Nephron (organoid): ENCODE data around the gene LIN28B.

Experiments
- H3K27ac Mint-ChIP-seq, 3 experiments: 2 replicates each; pipeline ENCODE4 v1.8.0; 2020; ENCODE audit warnings: mixed read lengths in 3 of 3, mild to moderate bottlenecking in 2 of 3, moderate library complexity in 1 of 3
- H3K27me3 Mint-ChIP-seq: 2 replicates; pipeline ENCODE4 v1.8.0; 2021; ENCODE audit warnings: low read depth, mild to moderate bottlenecking, moderate library complexity, mixed read lengths
- H3K36me3 Mint-ChIP-seq: 2 replicates; pipeline ENCODE4 v1.8.0; 2020; ENCODE audit warnings: low read depth, mixed read lengths
- H3K4me1 Mint-ChIP-seq: 2 replicates; pipeline ENCODE4 v1.8.0; 2020; ENCODE audit warnings: mixed read lengths
- H3K4me3 Mint-ChIP-seq, 3 experiments: 2 replicates each; pipeline ENCODE4 v1.8.0; 2020; ENCODE audit warnings: mild to moderate bottlenecking in 3 of 3, mixed read lengths in 3 of 3, moderate library complexity in 2 of 3
- H3K9me3 Mint-ChIP-seq: 2 replicates; pipeline ENCODE4 v1.8.0; 2020; ENCODE audit warnings: mixed read lengths
- TF ChIP-seq, protein P1 (sequence below), 3 experiments: fragments of 200-600 bp; sonication (generic); IDR thresholded peaks; one replicate each; pipeline ENCODE4 v1.5.0; 2021; ENCODE audit warnings: antibody characterized with exemption in 3 of 3; ENCODE audit not compliant: unreplicated experiment in 3 of 3

Gene LIN28B

DNA sequence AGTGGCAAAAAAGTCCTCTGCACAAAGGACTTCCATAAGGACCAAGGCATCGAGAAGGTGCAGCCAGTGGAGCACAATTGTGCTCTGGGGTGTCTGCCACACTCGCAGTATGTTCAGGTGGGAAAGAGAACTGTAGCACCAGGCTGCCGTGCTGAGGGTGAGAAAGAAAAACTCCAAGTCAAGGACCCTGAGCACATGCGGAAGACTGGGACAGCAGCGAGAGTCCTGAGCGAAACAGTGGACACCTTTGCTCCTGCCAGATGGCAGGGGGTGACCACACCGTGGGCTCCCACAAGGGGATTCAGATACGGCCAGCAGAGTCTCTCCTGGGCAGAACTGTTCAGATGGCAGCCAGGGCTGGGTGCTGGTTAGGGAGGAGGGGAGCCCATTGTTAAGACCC lies 149.4 kb downstream of the LIN28B start:
- H3K4me1 Mint-ChIP-seq: peaks cover 5% of the 10 kb centered on the region
- H3K4me3 Mint-ChIP-seq: no peak overlapping the region
- no peaks in the 10 kb centered on the region for H3K9me3 Mint-ChIP-seq
- TF ChIP-seq, protein P1, sequence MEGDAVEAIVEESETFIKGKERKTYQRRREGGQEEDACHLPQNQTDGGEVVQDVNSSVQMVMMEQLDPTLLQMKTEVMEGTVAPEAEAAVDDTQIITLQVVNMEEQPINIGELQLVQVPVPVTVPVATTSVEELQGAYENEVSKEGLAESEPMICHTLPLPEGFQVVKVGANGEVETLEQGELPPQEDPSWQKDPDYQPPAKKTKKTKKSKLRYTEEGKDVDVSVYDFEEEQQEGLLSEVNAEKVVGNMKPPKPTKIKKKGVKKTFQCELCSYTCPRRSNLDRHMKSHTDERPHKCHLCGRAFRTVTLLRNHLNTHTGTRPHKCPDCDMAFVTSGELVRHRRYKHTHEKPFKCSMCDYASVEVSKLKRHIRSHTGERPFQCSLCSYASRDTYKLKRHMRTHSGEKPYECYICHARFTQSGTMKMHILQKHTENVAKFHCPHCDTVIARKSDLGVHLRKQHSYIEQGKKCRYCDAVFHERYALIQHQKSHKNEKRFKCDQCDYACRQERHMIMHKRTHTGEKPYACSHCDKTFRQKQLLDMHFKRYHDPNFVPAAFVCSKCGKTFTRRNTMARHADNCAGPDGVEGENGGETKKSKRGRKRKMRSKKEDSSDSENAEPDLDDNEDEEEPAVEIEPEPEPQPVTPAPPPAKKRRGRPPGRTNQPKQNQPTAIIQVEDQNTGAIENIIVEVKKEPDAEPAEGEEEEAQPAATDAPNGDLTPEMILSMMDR (IDR thresholded peaks at IDR 0.05; ENCODE audit: unreplicated experiment in 3 of 3): no peak
- H3K36me3 Mint-ChIP-seq: no peaks in the 10 kb centered on the region
- no peaks in the 10 kb centered on the region for H3K27me3 Mint-ChIP-seq
- H3K27ac Mint-ChIP-seq: no peak overlapping the region

DNA sequence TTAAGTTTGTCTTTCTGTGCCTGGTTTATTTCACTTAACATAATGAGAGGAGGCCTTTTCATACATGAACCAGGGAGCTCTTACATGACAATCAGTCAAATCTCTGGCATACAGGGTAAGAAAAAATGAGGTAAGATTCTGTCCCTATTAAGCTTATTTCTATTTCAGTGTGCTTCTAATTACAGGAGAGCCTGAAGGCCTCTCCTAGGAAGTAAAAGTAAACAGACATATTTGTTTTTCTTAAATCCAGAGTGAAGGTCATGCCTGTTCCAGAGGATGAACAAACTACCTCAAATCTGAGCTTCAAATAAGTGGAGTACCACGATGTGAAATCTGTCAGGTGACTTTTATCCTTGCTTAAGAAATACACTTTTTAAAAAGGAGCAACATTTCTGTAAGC lies 150.3 kb downstream of the LIN28B start:
- H3K27ac Mint-ChIP-seq: no peak overlapping the region
- H3K9me3 Mint-ChIP-seq: no peaks in the 10 kb centered on the region
- H3K4me3 Mint-ChIP-seq: no peak overlapping the region
- TF ChIP-seq, protein P1 (IDR thresholded peaks at IDR 0.05; ENCODE audit: unreplicated experiment in 3 of 3): no peak
- H3K27me3 Mint-ChIP-seq: no peaks in the 10 kb centered on the region
- no peaks in the 10 kb centered on the region for H3K36me3 Mint-ChIP-seq
- H3K4me1 Mint-ChIP-seq: peaks cover 5% of the 10 kb centered on the region

DNA sequence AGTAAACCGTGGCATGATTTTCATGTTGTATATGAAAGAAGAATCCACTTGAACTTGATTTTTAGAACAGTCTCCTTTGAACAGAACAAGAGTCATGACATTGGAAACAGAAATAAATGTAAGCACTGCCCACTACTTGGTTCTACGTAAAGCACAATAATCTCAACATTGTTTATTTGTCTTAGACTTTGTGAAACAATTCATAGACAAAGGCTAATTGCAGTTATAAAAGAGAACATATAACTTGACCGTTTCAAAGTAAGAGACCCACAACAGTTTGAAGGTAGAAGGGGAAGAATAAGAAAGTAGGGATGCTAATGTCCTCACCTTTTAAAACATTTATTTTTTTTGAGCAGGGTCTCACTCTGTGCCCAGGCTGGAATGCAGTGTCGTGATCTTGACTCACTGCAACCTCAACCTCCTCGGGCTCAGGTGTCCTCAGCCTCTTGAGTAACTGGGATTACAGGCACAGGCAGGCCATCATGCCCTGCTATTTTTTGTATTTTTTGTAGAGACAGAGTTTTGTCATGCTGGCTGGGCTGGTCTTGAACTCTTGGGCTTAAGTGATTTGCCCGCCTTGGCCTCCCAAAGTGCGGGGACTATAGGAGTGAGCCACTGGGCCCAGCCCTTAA lies 151.8 kb downstream of the LIN28B start:
- Mint-ChIP-seq H3K4me1 (peaks cover 5% of the 10 kb centered on the region), H3K4me3 (no peak overlapping the region), H3K9me3 (no peaks in the 10 kb centered on the region), H3K27ac (no peak overlapping the region), H3K27me3 (no peaks in the 10 kb centered on the region), H3K36me3 (no peaks in the 10 kb centered on the region)
- TF ChIP-seq, protein P1 (IDR thresholded peaks at IDR 0.05; ENCODE audit: unreplicated experiment in 3 of 3): no peak

DNA sequence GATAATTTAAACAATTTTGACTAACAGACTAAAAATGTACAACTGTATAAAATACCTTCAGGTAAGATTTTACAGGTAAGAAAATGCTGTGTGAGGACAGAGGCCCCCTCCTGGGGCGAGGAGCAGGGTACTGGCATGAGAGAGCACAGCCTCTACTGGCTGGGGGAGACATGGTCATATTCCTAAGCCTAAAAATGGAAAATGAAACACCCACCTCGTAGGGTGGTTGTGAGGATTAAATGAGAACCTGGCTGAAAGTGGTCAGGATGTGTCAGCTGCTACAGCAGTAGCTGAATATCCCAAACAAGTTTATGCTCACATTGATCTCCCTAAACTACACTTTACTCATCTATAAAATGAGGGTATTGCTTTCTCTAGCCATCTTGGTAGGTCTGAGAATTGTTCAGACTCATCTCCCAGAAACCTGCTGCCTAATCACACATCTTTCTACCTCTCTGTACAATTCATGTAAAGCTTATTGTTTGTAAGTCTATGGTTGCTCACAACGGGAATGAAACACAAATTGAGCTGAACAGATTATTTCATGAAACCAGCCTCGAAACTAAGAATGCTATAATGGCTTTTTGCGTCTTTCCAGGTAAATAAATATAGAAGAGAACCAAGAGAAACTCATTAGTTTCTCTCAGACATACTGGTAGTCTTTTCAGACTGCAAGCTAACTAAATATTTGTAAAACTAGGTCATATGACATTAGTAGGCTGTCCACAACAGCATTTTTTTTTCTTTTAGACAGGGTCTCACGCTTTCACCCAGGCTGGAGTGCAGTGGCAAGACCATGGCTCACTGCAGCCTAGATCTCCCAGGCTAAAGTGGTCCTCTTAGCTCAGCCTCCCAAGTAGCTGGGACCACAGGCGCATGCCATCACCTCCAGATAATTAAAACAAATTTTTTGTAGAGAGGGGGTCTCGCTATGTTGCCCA lies 153.3 kb downstream of the LIN28B start:
- no peak overlapping the region for H3K4me3 Mint-ChIP-seq
- H3K4me1 Mint-ChIP-seq: peaks cover 5% of the 10 kb centered on the region

DNA sequence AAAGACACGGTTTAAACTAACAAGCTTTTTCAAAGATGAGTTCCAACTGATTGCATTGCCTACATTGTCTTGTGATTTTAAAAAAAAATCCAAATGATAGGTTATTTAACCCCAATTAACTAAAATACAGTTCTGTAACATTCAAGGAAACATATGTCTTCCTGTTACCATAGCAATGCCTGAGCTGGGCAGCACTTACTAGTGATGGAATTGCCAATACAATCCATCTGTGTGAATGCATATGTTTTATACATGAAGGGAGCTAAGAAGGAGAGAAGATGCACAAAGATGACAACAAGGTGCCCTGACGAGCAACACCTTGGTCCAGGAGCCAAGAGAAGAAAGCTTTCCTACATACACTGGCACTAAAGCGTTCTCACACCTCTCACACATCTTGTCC lies 154.2 kb downstream of the LIN28B start:
- H3K36me3 Mint-ChIP-seq: no peaks in the 10 kb centered on the region
- no peaks in the 10 kb centered on the region for H3K9me3 Mint-ChIP-seq
- peaks cover 5% of the 10 kb centered on the region for H3K4me1 Mint-ChIP-seq
- TF ChIP-seq, protein P1 (IDR thresholded peaks at IDR 0.05; ENCODE audit: unreplicated experiment in 3 of 3): no peak
- H3K27ac Mint-ChIP-seq: no peak overlapping the region
- H3K4me3 Mint-ChIP-seq: no peak overlapping the region
- no peaks in the 10 kb centered on the region for H3K27me3 Mint-ChIP-seq

More for the DNA sequence above, 153.3 kb downstream of the LIN28B start:
- Mint-ChIP-seq H3K36me3 (no peaks in the 10 kb centered on the region), H3K27me3 (no peaks in the 10 kb centered on the region), H3K27ac (no peak overlapping the region), H3K9me3 (no peaks in the 10 kb centered on the region)
- TF ChIP-seq, protein P1 (IDR thresholded peaks at IDR 0.05; ENCODE audit: unreplicated experiment in 3 of 3): no peak
